Osteoblast (primary cell): ENCODE measurements around the gene AFAP1. TPM values are rescaled to one million over a fixed set of nuclear protein-coding genes. Genes with fewer than 3 reads are reported as not detected.

ENCODE experiments used
- DNase-seq: peaks from one replicate; pipeline ENCODE4 v3.0.0; 2011; ENCODE audit warnings: low spot score, mixed read lengths; ENCODE audit not compliant: insufficient read length; ENCODE audit errors: missing footprints
- H2AFZ ChIP-seq: 2 replicates; pipeline ENCODE4 v1.6.0; 2011; ENCODE audit warnings: mild to moderate bottlenecking, low read length
- H3K27ac ChIP-seq: 2 replicates; pipeline ENCODE4 v1.5.1; 2011; ENCODE audit warnings: mild to moderate bottlenecking, low read depth, low read length, moderate library complexity
- H3K27me3 ChIP-seq: 2 replicates; pipeline ENCODE4 v1.6.0; 2012; ENCODE audit warnings: mild to moderate bottlenecking, control low read depth, inconsistent platforms, low read length, moderate library complexity; ENCODE audit not compliant: insufficient read depth
- H3K36me3 ChIP-seq: 2 replicates; pipeline ENCODE4 v1.5.1; 2011; ENCODE audit warnings: mild to moderate bottlenecking, low read length, control low read depth, moderate library complexity; ENCODE audit not compliant: insufficient read depth
- H3K4me1 ChIP-seq: 2 replicates; pipeline ENCODE4 v1.5.1; 2011; ENCODE audit warnings: mild to moderate bottlenecking, low read length, control low read depth, moderate library complexity; ENCODE audit not compliant: insufficient read depth
- H3K4me2 ChIP-seq: 2 replicates; pipeline ENCODE4 v1.6.0; 2011; ENCODE audit warnings: mild to moderate bottlenecking, low read length; ENCODE audit not compliant: insufficient read depth
- H3K4me3 ChIP-seq: fragments of 200-600 bp; sonication (generic); 3 replicates; pipeline ENCODE4 v1.5.1; 2012; ENCODE audit warnings: mild to moderate bottlenecking, low read length, inconsistent platforms; ENCODE audit not compliant: insufficient read depth
- H3K79me2 ChIP-seq: 2 replicates; pipeline ENCODE4 v1.6.0; 2012; ENCODE audit warnings: mild to moderate bottlenecking, low read length, control low read depth, inconsistent platforms; ENCODE audit not compliant: insufficient read depth
- H3K9me3 ChIP-seq: 2 replicates; pipeline ENCODE4 v1.5.1; 2011; ENCODE audit warnings: low read depth, low read length, control low read depth
- H4K20me1 ChIP-seq: 2 replicates; pipeline ENCODE4 v1.6.0; 2012; ENCODE audit warnings: mild to moderate bottlenecking, low read length, control low read depth; ENCODE audit not compliant: insufficient read depth
- CTCF ChIP-seq: IDR thresholded peaks from 2 replicates; pipeline ENCODE4 v1.5.1; 2011; ENCODE audit warnings: mild to moderate bottlenecking, low read depth, low read length, moderate library complexity; ENCODE audit errors: extremely low read depth
- total RNA-seq: library from RNA; depleted of rRNA; stranded (reverse); fragments of >200 nt; gene quantifications from 2 replicates; pipeline ENCODE4 v1.2.3, GENCODE V29; 2012

Gene AFAP1
- total RNA-seq, 1 donor = 101 TPM

- H3K27me3 ChIP-seq = no peaks in the 10 kb centered on the region
- H3K79me2 ChIP-seq = peaks cover 99% of the 10 kb centered on the region
- H3K36me3 ChIP-seq = peaks cover 49% of the 10 kb centered on the region
- H3K4me1 ChIP-seq = peaks cover 58% of the 10 kb centered on the region
- TF ChIP-seq CTCF = no peak
- no peaks in the 10 kb centered on the region for H3K9me3 ChIP-seq
- no peak overlapping the region for H2AFZ ChIP-seq
- no peak overlapping the region for H3K4me3 ChIP-seq
- no peak for DNase-seq
- H3K4me2 ChIP-seq = no peak overlapping the region
- H4K20me1 ChIP-seq = peaks cover 81% of the 10 kb centered on the region
- H3K27ac ChIP-seq = peak overlapping the region; percentile 3
Measured at GRCh38 chr4:7928711-7929110, 10.9 kb downstream of the AFAP1 start.

- H4K20me1 ChIP-seq = peaks cover 84% of the 10 kb centered on the region
Measured at GRCh38 chr4:7926822-7927221, 12.8 kb downstream of the AFAP1 start.

GRCh38 chr4:7924570-7924969 lies 15.1 kb downstream of the AFAP1 start:
- H3K27me3 ChIP-seq = no peaks in the 10 kb centered on the region
- H3K9me3 ChIP-seq = no peaks in the 10 kb centered on the region
- peak overlapping the region; percentile 10 for H3K4me2 ChIP-seq
- peaks cover 33% of the 10 kb centered on the region for H3K4me1 ChIP-seq
- no peak for DNase-seq
- peaks cover 71% of the 10 kb centered on the region for H4K20me1 ChIP-seq
- H3K4me3 ChIP-seq = no peak overlapping the region
- peaks cover 44% of the 10 kb centered on the region for H3K36me3 ChIP-seq
- no peak for TF ChIP-seq CTCF
- H3K79me2 ChIP-seq = peaks cover 100% of the 10 kb centered on the region
- no peak overlapping the region for H2AFZ ChIP-seq
- H3K27ac ChIP-seq = peak overlapping the region; percentile 6

More at GRCh38 chr4:7926822-7927221, 12.8 kb downstream of the AFAP1 start:
- Histone ChIP-seq H3K4me3 (no peak overlapping the region), H3K4me1 (peaks cover 50% of the 10 kb centered on the region), H3K27me3 (no peaks in the 10 kb centered on the region), H3K27ac (no peak overlapping the region), H3K4me2 (no peak overlapping the region), H3K79me2 (peaks cover 100% of the 10 kb centered on the region), H3K36me3 (peaks cover 46% of the 10 kb centered on the region), H3K9me3 (no peaks in the 10 kb centered on the region), H2AFZ (no peak overlapping the region)
- TF ChIP-seq CTCF = no peak
- no peak for DNase-seq

- peaks cover 67% of the 10 kb centered on the region for H4K20me1 ChIP-seq
- peak overlapping the region; percentile 6 for H3K27ac ChIP-seq
Measured at GRCh38 chr4:7924163-7924562, 15.5 kb downstream of the AFAP1 start.

More at GRCh38 chr4:7924163-7924562, 15.5 kb downstream of the AFAP1 start:
- DNase-seq = no peak
- TF ChIP-seq CTCF = no peak
- Histone ChIP-seq H3K27me3 (no peaks in the 10 kb centered on the region), H3K36me3 (peaks cover 40% of the 10 kb centered on the region), H3K4me1 (peaks cover 33% of the 10 kb centered on the region), H3K79me2 (peaks cover 100% of the 10 kb centered on the region), H2AFZ (no peak overlapping the region), H3K9me3 (no peaks in the 10 kb centered on the region), H3K4me3 (no peak overlapping the region), H3K4me2 (no peak overlapping the region)
